ENCODE results near the gene IGDCC3. TPM values are rescaled to one million over a fixed set of nuclear protein-coding genes. Genes with fewer than 3 reads are reported as not detected.
A peak's percentile ranks its signal among the peaks of the same experiment; 100 is the strongest.

Gene IGDCC3
- total RNA-seq, 1 experiment from 2014 or later, result 53.5 TPM

GRCh38 chr15:65421360-65422215 is 43.8 kb upstream of the IGDCC3 start (continued):
- TF ChIP-seq E2F5 (CRISPR knock-in tag; IDR thresholded peaks at IDR 0.05), result peak; percentile 26; the same call in 1 of the 2 replicates
- TF ChIP-seq USF1 (CRISPR knock-in tag; IDR thresholded peaks at IDR 0.05), result peak; percentile 79
- no peak for TF ChIP-seq OVOL2 (CRISPR knock-in tag; IDR thresholded peaks at IDR 0.05; ENCODE audit: borderline replicate concordance)
- TF ChIP-seq TP53 (CRISPR knock-in tag; IDR thresholded peaks at IDR 0.05), result peak; percentile 59; the same call in 1 of the 2 replicates
- TF ChIP-seq STAT6 (CRISPR knock-in tag; conservative IDR thresholded peaks at IDR 0.05; ENCODE audit: low read depth), result 0 out of 2 replicates have a peak, but pooled peaks have one; percentile 71
- TF ChIP-seq JAZF1 (CRISPR knock-in tag; IDR thresholded peaks at IDR 0.05), result no peak
- 0 out of 2 replicates have a peak, but pooled peaks have one; percentile 5 for TF ChIP-seq NFYB (CRISPR knock-in tag; conservative IDR thresholded peaks at IDR 0.05; ENCODE audit: low read depth)
- TF ChIP-seq ZNF121 (CRISPR knock-in tag; IDR thresholded peaks at IDR 0.05), result peak; percentile 99
- TF ChIP-seq E2F4 (CRISPR knock-in tag; IDR thresholded peaks at IDR 0.05; ENCODE audit: borderline replicate concordance, low read depth), result no peak

GRCh38 chr15:65420975-65421359 is 43.2 kb upstream of the IGDCC3 start:
- Mint-ChIP-seq H3K27me3 (ENCODE audit: low read depth) (peaks cover 20% of the 10 kb centered on the region), H3K9me3 (no peaks in the 10 kb centered on the region), H3K4me3 (peak overlapping the region; percentile 98), H3K36me3 (no peaks in the 10 kb centered on the region), H3K4me1 (peaks cover 79% of the 10 kb centered on the region), H3K27ac (peak overlapping the region; percentile 68)
- DNase-seq (ENCODE audit: low spot score) (no peak), ATAC-seq (no peak)
- TF ChIP-seq E2F1 (CRISPR knock-in tag; IDR thresholded peaks at IDR 0.05) (no peak), ZNF232 (CRISPR knock-in tag; IDR thresholded peaks at IDR 0.05) (peak; percentile 19; the same call in 1 of the 2 replicates)
- POLR2A ChIA-PET, result interaction anchor here (0.6 to 2.8 kb wide), 16 partner anchors 8 to 998 kb away, joined by 3 to 12 read pairs (median 4); partner anchors contain the start of gene RNU5B-1
- CTCF ChIA-PET, result interaction anchor here (0.6 to 6.7 kb wide), 24 partner anchors 11 to 611 kb away, joined by 3 to 105 read pairs (median 4); partner anchors contain the start of genes CLPX and PARP16

- no peak overlapping the region for H3K4me3 Mint-ChIP-seq
- no peaks in the 10 kb centered on the region for H3K9me3 Mint-ChIP-seq
- ChIA-PET CTCF (interaction anchor here (6.7 kb wide), 1 partner anchor 18 kb away, joined by 105 read pairs; no protein-coding TSS in a partner anchor), POLR2A (no interaction called here)
- H3K36me3 Mint-ChIP-seq, result no peaks in the 10 kb centered on the region; the same call in 1 of the 2 replicates
- H3K27ac Mint-ChIP-seq, result peak overlapping the region; percentile 57; the same call in 1 of the 2 replicates
- H3K27me3 Mint-ChIP-seq (ENCODE audit: low read depth), result peaks cover 7% of the 10 kb centered on the region
- no peak for DNase-seq (ENCODE audit: low spot score)
- H3K4me1 Mint-ChIP-seq, result peaks cover 84% of the 10 kb centered on the region
- ATAC-seq, result no peak
- no peak for TF ChIP-seq MAX (CRISPR knock-in tag; IDR thresholded peaks at IDR 0.05)
- TF ChIP-seq PRDM15 (CRISPR knock-in tag; IDR thresholded peaks at IDR 0.05), result no peak
- TF ChIP-seq E2F4 (CRISPR knock-in tag; IDR thresholded peaks at IDR 0.05; ENCODE audit: borderline replicate concordance, low read depth), result no peak
- no peak for TF ChIP-seq ZNF138 (CRISPR knock-in tag; conservative IDR thresholded peaks at IDR 0.05)
- no peak for TF ChIP-seq ZNF416 (CRISPR knock-in tag; IDR thresholded peaks at IDR 0.05)
These were observed 40.8 kb upstream of the IGDCC3 start for GRCh38 chr15:65418596-65418995.
